HG03280 (cell line): ENCODE results near the gene TLCD2.
"Not testable (repeated sequence)": the region's sequence is repeated elsewhere in the genome, so short reads cannot be mapped to it uniquely, and the experiment has no call there.

ENCODE experiments used
- ATAC-seq: cut with Tn5 transposase; IDR thresholded peaks from one replicate; pipeline ENCODE4 v1.9.1; 2021; ENCODE audit warnings: mild to moderate bottlenecking, moderate library complexity; ENCODE audit not compliant: unreplicated experiment

Gene TLCD2

DNA sequence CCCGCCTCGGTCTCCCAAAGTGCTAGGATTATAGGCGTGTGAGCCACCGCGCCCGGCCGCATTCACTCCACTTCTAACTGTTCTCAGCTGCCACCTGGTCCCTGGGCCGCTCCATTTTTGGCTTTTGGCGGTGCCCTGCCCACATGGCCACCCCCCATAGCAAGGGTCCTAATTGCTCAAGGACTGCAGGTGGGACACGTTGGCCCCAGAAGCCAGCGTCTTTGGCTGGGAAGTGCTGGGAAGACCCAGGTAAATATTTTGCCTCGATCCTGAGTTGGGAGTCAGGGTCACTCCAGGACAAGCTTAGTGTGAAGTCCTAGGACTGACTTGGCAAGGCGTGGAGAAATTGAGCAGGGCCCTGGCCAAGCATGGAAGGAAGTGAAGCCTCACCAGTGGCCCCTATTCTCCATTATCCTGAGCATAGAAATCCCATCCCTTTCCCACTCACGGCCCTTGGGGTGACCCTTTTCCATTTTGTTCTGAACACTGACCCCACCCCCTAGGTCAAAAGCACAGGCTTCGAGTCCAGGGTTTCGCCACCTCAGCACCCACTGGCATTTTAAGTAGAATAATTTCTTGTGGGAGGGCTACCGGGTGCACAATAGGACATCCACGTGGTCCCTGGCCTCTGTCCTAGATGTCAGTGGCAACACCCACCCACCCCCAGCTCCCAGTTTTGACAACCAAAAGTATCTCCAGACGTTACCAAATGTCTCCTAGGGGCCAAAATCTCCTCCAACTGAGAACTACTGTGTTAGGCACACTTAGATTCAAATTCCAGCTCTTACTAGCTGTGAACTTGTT is 8.4 kb upstream of the TLCD2 start:
- ATAC-seq, result no peak

DNA sequence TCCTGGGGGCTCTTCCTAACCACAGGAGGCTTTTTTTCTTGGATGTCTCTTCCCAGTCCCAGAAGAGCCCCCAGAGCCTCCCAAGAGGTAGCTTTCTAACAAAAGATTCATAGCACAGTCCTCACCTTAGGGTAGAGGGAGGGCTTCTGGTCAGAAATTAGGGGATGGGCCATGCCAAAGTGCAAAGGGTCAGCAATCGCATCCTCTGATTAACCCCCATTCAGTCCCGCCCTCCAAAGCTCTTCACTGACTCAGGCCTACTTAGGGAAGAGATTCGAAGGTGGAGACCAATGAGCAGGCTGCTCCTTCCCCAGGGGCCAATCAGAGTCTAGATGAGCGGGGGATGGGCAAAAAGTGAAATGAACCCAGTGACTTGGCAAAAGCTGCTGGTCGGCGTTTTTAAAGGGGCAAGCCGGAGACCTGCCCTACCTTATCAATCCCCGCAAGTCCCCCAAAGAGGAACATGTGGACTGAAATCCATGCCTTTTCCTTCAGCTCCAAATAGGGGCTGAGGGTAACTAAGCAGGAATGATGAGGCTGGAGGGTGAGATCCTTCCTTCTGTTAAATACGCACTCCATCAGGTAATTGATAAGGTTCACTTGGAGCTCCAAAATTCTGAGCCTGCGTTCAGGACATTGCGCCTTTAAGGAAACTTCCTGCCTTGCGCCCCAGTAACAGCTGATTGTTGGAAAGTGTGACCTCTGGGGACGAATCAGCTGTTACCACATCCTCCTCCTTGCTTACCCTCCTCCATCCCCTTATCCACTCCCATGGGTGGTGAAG is 6.9 kb upstream of the TLCD2 start:
- peak; percentile 46 for ATAC-seq

DNA sequence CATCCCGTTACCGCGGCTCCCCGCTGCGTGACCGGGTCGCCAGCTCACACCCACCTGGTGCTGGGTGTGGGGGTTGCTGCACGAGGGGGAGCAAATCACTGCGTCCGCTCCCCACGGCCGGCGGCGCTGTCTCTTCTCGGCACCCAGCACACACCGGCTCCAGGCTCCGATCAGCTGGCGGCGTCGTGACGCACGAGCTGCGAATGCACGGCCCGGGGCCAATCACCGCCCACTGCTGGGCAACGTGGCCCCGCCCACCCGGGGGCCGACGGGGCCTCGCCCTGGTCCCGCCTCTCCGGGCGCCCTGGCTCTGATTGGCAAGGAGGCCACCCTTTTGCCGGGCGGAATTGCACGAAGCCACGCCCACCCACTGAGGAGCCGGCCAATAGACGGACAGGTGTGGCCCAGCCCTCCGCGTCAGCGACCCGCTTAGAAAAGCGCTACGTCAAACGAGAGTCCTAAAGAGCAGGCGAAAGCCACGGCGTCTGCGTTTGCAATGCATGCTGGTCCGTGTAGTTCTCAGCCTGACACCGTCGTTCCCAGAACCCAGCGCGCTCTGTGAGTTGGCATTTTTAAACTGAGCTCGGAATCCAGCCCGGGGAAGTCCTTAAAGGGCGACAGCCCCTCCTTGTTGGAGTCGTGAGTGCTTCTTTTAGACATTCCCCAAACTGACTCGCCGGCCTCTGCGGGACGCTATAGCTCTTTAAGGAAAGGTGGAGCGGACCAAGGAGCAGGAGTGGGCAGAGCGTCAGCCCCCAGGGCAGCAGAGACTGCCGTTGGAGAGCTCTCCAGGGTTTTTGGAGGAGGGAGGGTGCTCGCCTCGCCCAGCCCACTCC is 6.1 kb upstream of the TLCD2 start:
- peak; percentile 83 for ATAC-seq

DNA sequence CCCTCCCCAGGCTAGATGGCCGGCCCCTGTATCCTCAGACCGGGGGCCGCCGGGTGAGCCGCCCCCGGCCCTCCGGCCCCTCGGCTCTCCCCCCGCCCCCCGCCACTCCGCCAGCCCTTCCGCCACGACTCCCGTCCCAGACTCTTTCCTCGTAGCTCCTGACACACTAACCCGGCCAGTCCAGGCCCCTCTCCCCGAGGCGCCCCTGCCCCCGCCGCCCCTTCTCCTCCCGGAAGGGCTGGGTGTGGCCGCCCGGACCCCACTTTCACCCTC is 5.6 kb upstream of the TLCD2 start:
- ATAC-seq, result no peak

DNA sequence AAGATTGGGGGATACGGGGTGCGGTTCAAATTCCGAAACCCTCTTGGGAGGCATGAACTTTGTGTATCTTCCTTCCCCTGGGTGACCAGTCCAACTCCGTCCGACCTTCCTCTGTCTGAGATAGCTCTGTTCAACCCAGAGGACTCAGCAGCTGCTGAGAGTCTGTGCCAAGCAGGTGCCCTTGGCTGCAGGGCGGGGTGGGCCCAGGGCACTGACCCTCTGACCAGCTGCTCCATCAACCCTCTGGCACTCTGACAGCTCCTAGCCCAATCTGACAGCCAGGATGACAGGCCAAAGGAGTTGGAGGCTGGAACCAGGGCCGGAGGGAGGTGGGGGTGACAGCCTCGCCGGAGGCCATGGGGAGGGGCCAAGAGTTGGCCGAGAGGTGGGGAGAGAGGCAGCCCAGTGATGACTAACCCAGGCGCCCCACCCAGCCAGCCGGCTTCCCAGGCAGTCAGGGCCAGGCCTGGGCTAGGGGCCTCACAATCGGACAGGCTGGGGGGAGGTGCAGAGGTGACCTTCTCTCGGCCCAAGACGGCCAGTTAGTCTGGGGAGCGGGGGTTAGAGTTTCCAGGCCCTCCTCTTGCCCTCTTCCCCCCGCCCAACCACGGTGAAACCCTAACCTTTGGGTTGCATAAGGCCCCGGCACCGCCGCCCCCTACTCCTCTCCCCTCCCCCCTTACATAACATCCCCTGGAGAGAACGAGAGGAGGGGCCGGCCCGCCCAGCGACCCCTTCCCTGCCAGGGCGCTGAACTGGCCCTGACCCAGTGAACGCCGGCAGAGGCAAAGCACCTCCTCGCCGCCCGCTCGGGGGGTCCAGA is 5.0 kb upstream of the TLCD2 start:
- no peak for ATAC-seq

DNA sequence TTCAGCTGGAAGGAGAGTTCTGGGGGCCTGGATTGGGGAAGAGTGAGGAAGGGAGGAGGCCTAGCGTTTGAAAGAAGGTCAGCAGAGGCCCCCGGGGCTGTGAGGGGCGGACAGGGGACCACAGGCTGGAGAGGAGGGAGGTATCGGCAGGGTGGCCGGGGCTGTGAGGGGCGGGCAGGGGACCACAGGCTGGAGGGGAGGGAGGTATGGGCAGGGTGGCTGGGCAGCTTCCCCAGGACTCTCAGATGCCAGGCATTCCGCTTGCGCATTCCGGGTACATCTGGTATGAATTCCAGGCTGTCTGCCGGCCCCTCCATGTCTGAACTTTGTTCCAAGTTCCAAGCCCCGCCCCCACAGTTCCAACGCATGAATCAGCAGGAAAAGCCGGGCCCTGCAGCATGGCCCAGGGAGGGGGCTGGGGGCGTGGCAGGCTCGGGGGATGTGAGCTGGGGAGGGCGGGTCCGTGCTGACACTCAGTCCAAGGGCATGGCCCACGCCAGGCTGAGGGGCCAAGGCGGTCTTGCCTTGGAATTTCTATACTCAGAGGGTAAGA is 4.3 kb upstream of the TLCD2 start:
- ATAC-seq, result no peak

DNA sequence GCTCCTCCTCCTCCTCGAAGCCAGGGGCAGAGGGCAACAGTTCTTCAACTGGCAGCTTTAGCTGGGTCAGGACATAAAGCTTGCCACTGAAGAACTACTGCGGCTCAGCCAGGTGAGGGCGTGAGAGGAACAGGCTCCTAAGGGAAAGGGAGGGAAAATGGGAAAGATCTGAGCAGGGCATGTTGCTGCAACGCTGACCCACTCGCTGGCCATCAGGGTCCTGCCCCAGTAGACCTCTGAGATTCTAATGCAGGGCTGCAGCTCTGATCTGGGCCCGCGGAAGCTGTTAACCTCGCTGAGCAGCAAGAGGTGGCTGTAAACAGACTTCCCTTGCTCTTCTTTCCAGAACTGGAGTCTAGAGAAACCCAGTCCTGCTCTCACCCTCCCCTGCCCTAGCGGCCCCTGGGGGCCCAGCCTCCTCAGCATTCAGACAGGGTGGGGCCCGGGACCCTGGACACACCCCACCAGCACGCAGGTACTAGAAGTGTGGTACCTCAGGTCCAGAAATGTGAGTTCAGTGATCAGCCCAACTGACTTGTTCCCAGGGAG is 3.8 kb upstream of the TLCD2 start:
- no peak for ATAC-seq

DNA sequence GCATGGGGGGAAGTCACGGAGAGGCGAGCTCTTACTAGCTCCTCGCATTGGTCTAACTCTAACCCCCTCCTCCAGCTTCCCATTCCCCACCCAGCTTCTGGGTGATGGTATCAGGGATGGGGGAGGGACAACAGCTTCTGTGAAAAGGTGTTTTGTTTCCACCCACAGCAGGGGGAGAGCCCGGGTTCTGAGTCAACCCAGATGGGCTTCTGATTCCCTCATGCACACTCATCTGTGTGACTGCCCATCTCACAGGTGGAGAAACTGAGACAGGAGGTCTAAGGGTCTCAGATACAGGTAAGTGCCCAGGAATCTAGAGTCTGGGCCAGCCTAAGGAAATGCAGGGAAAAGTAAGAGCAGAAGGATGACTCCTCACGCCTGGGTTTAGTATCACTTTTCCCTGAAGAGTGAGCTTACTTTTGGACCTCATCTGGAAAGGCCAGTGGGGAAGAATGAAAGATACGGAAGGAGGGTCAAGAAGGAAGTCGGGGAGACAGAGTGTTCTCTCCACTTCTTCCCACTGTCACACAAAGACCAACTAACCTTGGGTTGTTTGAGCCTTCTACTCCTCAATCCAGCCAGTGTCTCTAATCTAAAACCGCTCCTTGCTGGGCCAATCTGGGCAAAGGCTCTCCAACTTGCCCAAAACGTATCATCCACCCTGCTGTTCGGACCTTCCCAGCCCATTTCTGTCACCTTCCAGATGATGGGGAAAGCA is 3.1 kb upstream of the TLCD2 start:
- no peak for ATAC-seq

DNA sequence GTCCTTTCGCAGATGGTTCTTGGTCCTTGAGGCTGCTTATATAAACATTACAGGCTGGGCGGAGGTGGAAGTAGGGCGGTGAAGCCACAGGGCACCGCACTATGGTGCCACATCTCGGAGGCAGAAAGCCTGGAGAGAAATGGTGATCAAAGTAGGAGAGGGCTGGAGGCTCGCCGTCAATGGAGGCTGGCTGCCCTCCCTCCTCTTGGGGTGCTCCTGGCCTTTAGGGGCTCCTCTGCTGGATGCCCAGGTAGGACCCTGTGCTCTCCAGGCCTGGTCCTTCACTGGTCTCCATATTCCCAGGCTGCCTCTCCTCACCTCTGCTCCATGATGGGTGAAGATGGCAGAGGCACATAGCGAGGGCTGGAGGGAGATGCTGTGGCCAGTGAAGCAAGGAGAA is 2.1 kb upstream of the TLCD2 start:
- ATAC-seq, result no peak

DNA sequence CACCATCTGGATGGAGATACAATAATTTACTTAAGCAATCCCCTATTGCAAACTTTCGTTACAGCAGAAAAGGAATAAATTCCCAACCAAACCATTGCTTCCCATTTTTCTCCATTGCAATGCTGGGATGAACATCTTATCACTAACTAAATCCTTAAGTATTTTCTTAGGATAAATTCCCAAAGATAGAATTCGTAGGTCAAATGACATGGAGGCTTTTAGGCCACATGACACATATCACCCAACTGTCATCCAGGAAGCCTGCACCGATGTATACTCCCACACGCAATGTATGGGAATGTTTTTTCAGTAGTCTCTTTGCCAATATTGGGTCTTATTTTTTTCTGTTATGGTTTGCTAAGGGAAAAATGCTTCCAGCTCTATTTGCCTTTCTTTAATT is 1.6 kb upstream of the TLCD2 start:
- ATAC-seq, result no peak

DNA sequence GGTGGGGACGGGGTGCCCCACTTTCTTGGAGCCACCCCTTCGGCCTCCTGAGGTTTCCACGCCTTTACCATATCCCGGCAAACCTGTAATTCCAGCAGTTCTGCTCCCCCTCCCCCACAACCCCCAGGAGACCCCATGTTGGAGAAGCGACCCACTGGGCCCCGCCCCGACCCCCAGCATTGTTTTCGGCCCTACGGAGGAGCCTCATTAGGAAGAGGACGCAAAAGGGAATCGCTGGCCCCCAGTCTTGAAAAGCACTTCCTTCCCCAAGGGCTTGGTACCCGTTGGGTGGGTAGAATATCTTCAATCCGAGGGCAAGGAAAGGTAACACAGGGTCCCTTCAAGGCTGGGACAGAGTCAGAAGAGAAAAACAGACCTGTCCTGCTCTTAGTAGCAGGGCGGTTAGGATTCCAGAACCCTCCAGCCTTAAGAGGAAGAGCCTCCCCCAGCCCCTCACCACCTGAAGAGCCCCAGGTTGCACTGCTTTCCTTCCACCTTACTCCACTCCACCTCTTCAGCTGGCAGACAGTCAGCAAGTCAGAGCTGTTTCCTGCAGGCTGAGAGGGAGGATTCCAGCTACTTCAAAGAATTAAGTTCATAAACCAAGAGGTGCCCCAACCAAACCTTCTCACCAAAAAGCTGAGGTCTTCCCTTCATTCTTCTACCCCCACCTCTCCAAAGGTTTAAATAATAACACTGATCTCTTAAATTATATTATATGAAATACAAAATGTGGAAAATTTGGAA is 803 bp upstream of the TLCD2 start:
- no peak for ATAC-seq

DNA sequence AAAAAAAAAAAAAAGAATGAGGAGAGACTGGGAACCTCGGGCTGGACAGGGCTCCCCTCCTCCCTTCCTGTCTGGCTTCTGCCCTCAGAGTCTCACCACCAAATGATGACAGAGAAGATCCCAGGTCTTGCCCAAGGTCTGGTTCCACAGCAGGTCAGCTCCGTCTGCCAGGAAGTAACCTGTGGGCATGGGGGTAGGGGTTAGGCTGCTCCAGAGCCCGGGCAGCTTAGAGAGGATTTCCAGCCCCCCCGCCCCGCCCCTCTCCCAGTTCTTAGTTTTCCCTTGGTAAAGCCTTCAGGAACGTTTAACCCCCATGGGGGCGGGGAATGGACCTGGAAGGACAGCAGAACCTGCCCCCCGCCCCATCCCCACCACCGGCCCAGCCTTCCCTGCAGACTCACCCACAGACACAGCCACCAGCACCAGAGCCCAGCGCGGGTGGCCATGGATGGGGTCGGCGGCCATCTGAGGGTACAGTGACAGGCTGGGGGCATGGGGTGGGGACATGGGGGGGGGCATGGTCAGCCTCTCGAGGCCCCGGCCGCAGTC is 700 bp downstream of the TLCD2 start:
- ATAC-seq, result no peak

DNA sequence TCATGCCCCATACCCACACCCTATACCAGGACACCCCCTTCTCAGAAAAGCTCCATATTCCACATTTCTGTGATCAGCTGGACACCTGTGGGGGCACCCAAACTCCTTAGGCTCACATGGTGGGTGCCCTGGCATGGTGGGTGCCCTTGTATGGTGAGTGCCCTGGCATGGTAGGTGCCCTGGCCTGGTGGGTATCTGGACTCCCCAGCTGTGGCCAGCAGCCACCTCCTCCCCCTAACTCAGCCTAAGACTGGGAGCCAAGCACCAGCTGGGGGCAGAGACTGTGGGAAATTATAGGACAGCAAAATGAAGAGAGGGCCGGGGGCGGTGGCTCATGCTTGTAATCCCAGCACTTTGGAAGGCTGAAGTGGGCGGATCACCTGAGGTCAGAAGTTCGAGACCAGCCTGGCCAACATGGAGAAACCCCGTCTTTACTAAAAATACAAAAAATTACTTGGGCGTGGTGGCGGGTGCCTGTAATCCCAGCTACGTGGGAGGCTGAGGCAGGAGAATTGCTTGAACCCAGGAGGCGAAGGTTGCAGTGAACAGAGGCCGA is 1.3 kb downstream of the TLCD2 start:
- ATAC-seq, result not testable (repeated sequence)

DNA sequence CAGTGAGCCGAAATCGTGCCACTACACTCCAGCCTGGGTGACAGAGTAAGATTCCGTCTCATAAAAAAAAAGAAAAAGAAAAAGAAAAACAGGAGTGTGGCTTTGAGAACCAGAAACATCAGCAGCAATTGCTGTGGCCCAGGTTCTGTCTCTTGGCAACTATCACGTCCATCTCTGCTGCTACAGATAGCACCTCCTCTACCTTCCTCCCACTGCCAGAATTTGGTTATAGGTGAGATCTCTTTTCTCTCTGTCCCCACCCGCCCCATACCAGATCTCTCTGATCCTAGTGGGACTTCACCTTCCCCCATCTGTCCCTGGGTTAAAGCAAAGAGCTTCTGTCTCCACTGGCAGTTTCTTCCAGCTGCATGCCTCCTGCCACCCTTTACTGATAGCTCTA is 3.1 kb downstream of the TLCD2 start:
- ATAC-seq, result no peak

DNA sequence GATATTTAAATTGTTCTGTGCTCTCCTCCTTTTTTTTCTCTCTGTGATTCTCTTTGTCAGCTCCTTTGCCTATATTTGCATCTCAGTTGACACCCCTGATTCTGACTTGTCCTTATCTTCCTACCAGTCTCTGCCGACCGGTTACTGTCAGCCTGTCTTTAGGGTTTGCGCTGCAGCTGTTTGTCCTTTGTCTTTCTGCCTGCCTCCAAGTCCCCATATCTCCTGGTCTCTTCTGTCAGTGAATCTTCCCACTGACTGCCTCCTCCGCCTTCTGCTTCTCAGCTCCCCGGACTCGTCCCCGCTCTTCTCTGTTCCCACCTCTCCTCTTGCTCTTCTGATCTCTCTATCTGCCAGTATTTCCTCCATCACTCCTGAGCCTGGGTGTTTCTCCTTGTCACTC is 5.2 kb downstream of the TLCD2 start:
- no peak for ATAC-seq

DNA sequence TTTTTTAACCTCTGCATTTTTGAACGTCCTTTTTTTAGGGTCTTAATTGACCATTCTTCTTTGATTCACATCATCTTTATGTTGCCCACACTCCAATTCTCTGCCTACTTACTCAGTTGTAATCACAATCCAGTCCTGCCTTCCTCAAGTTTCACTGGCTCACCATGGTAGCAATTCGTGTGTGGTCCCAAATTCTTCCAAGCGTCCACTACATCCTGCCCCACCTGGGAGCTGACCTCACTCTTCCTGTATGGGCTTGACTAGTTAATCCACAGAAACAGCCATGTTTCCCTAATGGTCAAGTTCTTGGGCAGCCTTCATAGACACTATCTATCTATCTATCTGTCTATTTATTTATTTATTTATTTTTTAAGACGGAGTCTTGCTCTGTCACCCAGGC is 7.1 kb downstream of the TLCD2 start:
- ATAC-seq, result no peak

DNA sequence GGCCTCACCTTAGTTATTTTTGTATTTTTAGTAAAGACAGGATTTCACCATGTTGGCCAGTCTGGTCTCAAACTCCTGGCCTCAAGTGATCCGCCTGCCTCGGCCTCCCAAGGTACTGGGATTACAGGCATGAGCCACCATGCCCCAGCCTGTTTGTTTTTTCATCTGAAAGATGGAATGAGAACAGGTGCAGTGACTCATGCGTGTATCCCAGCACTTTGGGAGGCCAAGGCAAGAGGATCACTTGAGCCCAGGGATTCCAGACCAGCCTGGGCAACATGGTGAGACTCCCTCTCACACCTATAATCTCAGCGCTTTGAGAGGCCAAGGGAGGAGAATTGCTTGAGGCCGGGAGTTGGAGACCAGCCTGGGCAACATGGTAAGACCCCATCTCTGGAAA is 10.3 kb downstream of the TLCD2 start:
- ATAC-seq, result not testable (repeated sequence)

DNA sequence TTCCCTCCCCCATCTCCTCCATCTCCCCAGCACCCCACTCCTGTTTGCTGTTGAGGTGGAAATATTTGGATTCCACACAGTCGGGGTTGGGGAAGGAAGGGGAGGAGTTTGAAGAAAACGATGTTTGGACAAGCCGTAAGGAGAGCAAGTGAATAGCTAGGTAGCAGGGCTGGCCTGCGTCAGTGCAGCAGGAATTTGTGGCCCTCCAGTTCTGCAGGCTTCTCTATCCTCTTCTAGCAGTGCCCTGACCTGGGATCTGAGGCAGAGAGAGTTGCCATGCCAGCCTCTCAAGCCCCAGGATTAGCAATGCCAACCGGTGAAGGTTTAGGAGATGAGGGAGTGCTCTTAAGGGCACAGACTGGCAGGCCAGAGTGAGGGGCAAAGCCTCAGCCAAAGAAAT is 12.5 kb downstream of the TLCD2 start:
- ATAC-seq, result no peak
